ENCODE measurements around the gene TMEFF2. TPM values are rescaled to one million over a fixed set of nuclear protein-coding genes. Genes with fewer than 3 reads are reported as not detected.
"Not testable (repeated sequence)": the region's sequence is repeated elsewhere in the genome, so short reads cannot be mapped to it uniquely, and the experiment has no call there.

Gene TMEFF2
- total and polyA plus RNA-seq, 12 donors = 0.16 to 2.7 (median 0.58) TPM; not detected in 2

DNA sequence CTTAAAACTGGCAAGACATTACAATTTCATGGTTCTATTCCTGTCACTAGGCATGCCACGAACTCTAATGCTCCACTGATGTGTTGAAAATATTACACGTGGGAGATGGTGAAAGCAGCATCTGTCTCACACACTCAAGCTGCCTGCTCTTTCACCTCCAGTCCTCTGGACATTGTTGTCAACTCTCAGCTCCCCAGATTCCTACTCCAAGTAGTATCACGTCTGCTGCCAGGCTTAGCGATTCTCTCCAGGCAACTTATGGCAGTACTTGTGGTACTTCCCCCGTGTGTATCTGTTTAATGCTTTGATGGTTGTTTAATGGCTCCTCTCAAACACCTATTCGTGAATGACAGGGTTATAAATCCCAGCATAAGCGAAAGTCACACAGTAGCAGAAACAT, 103.8 kb downstream of the TMEFF2 start:
- no peak overlapping the region for H3K4me3 ChIP-seq
- no peak overlapping the region for H3K27ac ChIP-seq
- H3K36me3 ChIP-seq (replicated peaks in 1 of 2) = no peaks in the 10 kb centered on the region
- no peak for DNase-seq
- H3K9me3 ChIP-seq (replicated peaks in 1 of 3) = no peaks in the 10 kb centered on the region
- intact Hi-C loops (cut with DNase I) = no loop called here
- no peaks in the 10 kb centered on the region for H3K4me1 ChIP-seq (replicated peaks in 1 of 2)
- TF ChIP-seq, protein P1, sequence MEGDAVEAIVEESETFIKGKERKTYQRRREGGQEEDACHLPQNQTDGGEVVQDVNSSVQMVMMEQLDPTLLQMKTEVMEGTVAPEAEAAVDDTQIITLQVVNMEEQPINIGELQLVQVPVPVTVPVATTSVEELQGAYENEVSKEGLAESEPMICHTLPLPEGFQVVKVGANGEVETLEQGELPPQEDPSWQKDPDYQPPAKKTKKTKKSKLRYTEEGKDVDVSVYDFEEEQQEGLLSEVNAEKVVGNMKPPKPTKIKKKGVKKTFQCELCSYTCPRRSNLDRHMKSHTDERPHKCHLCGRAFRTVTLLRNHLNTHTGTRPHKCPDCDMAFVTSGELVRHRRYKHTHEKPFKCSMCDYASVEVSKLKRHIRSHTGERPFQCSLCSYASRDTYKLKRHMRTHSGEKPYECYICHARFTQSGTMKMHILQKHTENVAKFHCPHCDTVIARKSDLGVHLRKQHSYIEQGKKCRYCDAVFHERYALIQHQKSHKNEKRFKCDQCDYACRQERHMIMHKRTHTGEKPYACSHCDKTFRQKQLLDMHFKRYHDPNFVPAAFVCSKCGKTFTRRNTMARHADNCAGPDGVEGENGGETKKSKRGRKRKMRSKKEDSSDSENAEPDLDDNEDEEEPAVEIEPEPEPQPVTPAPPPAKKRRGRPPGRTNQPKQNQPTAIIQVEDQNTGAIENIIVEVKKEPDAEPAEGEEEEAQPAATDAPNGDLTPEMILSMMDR (IDR thresholded peaks at IDR 0.05) = no peak
- TF ChIP-seq POLR2A (IDR thresholded peaks at IDR 0.05) = no peak
- WGBS, 4 donors = 60 to 66% (median 64%) methylated on average over 7 of the region's 7 CpGs
- no peaks in the 10 kb centered on the region for H3K27me3 ChIP-seq

DNA sequence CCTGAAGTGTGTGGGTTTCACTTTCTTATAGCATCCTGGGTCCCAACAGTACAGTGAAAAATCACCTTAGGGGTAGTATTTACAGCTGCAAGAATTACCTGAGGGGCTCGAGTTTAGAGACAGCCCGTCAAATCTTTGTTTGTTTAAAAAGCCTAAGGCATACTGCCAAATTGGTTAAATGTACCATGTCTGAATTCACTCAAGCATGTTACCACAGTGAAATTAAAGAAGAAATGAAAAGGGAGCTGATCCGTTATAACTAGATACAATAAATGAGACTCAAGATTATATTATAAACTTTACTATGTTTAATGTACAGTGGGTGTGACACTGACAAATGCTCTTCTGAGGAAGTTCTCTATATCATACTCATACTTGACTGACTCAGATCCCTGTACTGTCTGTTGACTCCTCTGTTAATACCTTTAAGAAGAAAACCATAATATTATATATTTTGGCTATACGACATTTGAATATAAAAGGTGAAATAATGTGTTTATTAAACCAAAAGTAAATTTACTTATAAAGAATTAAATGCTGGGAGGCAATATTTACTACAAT, 107.3 kb downstream of the TMEFF2 start:
- DNase-seq = no peak
- 45 to 48% (median 46%) methylated on average over 4 of the region's 4 CpGs for WGBS, 4 donors
- Histone ChIP-seq H3K4me1 (replicated peaks in 1 of 2) (no peaks in the 10 kb centered on the region), H3K4me3 (no peak overlapping the region), H3K27ac (no peak overlapping the region), H3K27me3 (no peaks in the 10 kb centered on the region), H3K9me3 (replicated peaks in 1 of 3) (no peaks in the 10 kb centered on the region), H3K36me3 (replicated peaks in 1 of 2) (no peaks in the 10 kb centered on the region)
- intact Hi-C loops (cut with DNase I) = no loop called here
- TF ChIP-seq, protein P1 (IDR thresholded peaks at IDR 0.05) = no peak
- no peak for TF ChIP-seq POLR2A (IDR thresholded peaks at IDR 0.05)

DNA sequence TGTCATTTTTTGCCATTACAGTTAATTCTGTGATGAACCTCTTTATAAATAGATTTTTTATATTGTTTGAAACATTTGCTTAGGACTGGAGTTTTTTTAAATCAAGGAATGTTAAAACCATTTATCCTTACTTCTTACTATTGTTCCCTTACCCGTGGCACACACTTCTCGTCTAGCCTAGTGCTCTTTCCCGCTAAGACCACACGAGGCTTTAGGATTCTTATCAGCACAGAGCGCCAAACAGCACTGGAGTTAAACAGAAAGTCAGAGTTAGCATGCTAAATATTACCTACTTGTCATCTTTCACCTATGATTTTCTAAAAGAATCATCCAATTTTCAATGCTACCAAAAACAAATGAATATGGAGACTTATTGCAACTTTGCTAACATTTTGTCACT, 112.6 kb downstream of the TMEFF2 start:
- 68 to 91% (median 82%) methylated on average over 5 of the region's 5 CpGs for WGBS, 4 donors
- Histone ChIP-seq H3K36me3 (replicated peaks in 1 of 2) (no peaks in the 10 kb centered on the region), H3K27me3 (no peaks in the 10 kb centered on the region), H3K4me3 (no peak overlapping the region), H3K27ac (no peak overlapping the region), H3K9me3 (replicated peaks in 1 of 3) (no peaks in the 10 kb centered on the region), H3K4me1 (replicated peaks in 1 of 2) (no peaks in the 10 kb centered on the region)
- intact Hi-C loops (cut with DNase I) = no loop called here
- no peak for TF ChIP-seq POLR2A (IDR thresholded peaks at IDR 0.05)
- TF ChIP-seq, protein P1 (IDR thresholded peaks at IDR 0.05) = no peak
- no peak for DNase-seq

DNA sequence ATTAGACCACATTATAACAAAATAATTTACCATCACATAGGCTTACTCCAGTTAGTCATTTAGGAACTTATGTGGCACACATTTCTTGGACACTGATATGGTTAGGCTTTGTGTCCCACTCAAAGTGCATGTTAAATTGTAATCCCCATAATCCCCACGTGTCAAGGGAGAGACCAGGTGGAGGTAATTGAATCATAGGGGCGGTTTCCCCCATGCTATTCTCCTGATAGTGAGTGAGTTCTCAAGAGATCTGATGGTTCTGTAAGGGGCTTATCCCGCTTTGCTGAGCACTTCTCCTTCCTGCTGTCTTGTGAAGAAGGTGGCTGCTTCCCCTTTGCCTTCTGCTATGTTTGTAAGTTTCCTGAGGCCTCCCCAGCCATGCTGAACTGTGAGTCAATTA, 114.6 kb downstream of the TMEFF2 start:
- DNase-seq; H3K4me3 ChIP-seq; H3K27ac ChIP-seq; intact Hi-C loops (cut with DNase I); H3K27me3 ChIP-seq; H3K9me3 ChIP-seq (replicated peaks in 1 of 3); H3K36me3 ChIP-seq (replicated peaks in 1 of 2); H3K4me1 ChIP-seq (replicated peaks in 1 of 2): not testable (repeated sequence)
- WGBS, 4 donors = 83 to 93% (median 85%) methylated on average over 3 of the region's 3 CpGs

DNA sequence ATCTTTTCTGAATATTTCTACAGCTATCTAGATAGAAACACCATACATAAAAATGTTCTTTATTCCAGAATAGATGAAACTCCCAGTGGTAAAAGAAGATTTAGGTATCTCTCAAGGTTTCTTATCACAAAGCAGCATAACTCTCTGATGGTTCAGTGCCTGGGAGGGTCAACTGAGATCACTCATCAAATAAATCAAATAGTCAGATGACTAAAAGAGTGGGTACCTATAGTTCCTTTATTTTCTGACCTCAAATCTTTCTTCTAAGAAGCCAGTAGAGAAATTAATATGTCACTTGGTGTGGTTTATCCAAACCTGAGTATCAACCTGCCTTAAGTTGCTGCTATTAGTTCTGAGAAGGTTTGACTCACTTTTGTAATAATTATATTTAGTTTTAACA, 120.9 kb downstream of the TMEFF2 start:
- no peaks in the 10 kb centered on the region for H3K4me1 ChIP-seq (replicated peaks in 1 of 2)
- no peak overlapping the region for H3K4me3 ChIP-seq
- TF ChIP-seq POLR2A (IDR thresholded peaks at IDR 0.05) = no peak
- TF ChIP-seq, protein P1 (IDR thresholded peaks at IDR 0.05) = no peak
- intact Hi-C loops (cut with DNase I) = no loop called here
- DNase-seq = no peak
- no peaks in the 10 kb centered on the region for H3K36me3 ChIP-seq (replicated peaks in 1 of 2)
- H3K27me3 ChIP-seq = no peaks in the 10 kb centered on the region
- no peaks in the 10 kb centered on the region for H3K9me3 ChIP-seq (replicated peaks in 1 of 3)
- no peak overlapping the region for H3K27ac ChIP-seq
